Activated T-cell treated with anti-CD3 and anti-CD28 coated beads, Interleukin-2, amount 50 U/mL, for 48 hours (primary cell): Measurements from ENCODE around the gene KCNQ1.

Experiments
- DNase-seq, 2 experiments: peaks; one replicate each; pipeline ENCODE4 v3.0.0-alpha.2; 2020

Gene KCNQ1

DNA sequence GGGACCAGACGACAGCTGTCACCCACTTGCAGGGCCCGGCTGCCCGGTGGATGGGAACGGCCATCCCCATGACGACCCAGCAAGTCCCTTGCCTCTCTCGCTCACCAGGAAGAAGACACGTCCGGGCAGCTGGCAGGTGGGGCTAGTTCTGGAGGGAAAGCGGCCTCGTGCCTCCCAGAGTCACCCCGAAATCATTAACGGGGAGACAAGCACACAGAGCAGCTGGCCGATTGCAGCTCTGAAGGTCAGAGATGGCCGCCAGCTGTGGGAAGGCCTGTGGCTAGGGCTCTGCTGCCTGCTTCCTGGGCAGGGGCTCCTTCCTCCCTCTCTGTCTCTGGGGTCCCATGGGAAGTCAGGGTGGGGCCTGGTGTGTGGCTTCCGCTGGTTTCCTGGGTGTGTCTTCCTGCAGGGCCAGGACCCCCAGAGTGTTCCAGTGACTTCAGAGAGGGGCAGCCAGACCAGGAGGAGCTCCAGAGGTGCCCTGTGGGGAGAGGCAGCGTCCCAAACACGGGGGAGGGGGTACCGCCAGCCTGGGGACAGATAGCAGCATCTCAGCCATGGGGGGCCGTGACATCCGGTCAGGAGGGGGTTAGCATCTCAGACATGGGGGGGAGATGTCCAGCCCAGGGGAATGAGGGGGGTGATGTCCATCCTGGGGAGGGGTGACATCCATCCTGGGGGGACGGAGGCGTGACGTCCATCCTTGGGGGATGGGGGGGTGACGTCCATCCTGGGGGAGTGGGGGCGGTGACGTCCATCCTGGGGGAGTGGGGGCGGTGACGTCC is 114.9 kb downstream of the KCNQ1 start:
- DNase-seq = no peak

DNA sequence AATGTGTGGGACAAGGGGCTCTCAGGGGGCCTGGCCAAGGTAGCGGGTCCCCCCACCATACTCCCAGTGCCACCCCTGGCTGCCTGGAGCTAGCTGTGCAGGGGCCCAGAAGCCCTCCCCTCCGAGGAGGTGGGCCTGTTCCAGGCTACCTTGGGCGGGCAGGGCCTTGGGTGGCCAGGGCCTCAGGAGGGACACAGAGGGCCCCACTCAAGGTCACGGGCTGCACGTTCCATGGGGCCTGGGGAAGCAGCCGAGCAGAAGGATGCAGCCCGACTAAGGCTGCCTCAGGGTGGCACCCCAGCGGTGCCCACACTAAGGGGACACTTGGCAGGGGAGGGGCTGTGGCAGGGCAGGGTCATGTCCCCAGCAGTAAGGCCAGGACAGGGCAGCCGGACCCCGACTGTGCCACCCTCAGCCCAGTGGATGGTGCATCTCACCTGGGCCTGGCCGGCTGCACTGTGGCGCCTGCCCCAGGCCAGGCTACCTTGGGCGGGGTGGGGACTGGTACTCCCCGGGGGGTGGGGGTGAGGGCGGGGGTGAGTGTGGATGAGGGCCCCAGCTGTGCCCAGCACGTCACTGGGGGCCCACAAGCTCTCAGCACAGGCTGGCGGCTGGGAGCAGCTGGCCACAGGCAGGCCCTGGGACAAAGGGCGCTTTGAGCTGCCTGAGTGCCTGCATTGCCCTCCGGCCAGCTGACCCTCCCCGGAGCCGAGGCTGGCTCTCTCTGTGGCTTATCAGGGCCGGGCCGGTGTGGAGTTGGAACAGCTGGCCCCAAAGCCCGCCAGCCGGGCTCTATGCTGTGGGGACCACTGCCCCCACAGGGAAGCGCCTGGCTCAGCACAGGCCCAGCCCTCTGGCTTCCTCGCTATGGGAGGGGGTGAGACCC is 117.1 kb downstream of the KCNQ1 start:
- no peak for DNase-seq

DNA sequence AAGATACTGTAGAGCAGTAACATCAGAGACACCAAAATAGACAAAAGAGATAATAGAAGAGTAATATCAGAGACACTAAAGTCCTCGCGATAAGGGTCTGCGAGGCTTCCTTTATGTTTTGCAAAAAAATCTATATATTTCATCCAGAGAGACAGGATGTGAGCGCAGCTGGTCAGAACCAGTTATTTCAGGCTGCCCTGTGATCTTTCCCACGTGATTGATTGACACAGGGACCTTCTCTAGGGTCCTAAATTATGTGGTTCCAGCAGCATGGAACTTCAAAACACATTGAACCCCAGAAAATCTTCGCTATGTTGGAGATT is 118.0 kb downstream of the KCNQ1 start:
- DNase-seq = no peak

DNA sequence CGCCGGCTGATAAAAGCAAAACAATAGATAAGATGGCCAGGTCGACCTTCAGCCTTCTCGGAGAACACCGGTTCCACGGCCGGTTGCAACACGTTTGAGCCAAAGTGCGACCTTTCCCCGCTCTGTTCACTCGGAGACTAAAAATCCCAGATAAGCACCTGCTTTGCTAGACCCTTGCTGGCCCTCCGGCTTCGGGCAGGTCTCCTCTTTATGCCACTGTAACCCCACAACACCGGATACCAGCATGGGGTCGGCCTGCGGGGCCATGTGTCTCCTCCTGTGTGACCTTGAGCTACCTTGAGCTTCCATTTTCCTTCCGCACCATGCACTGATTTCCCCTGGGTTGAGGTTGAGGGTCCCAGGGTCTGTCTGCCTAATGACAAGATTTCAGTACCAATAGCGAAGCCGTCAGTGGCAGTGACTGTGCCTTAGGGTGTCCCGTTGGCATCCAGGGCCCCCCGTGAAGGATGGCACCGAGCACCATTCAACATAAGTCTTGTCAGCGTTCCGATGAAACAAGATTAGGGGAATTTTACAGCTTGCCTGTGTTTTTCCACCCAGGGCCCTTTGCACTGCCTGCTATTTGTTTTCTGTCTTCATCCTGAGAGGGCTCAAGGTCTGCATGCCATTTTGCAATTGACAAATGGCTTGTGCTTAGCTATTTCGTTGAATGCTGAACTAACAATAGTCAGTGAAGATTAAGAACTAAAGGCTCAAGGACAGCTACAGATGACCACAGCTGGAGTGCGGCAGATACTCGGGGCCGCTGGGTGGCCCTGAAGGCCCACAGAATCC is 118.6 kb downstream of the KCNQ1 start:
- DNase-seq = no peak

DNA sequence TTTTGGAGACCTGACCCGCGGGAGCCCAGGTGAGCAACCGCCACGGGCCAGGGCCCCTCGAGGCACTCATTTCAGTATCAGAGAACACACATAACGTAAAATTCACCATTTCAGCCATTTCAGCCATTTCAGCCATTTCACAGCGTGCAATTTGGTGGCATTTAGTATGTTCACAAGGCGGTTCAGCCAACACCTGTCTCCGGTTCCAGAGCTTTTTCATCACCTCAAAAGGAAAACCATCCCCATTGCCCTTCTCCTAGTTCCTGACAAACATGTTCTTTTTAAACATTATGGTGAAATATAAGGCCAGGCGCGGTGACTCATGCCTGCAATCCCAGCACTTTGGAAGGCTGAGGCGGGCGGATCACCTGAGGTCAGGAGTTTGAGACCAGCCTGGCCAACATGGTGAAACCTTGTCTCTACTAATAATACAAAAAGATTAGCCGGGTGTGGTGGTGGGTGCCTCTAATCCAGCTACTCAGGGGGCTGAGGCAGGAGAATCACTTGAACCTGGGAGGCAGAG is 119.3 kb downstream of the KCNQ1 start:
- DNase-seq = no peak

DNA sequence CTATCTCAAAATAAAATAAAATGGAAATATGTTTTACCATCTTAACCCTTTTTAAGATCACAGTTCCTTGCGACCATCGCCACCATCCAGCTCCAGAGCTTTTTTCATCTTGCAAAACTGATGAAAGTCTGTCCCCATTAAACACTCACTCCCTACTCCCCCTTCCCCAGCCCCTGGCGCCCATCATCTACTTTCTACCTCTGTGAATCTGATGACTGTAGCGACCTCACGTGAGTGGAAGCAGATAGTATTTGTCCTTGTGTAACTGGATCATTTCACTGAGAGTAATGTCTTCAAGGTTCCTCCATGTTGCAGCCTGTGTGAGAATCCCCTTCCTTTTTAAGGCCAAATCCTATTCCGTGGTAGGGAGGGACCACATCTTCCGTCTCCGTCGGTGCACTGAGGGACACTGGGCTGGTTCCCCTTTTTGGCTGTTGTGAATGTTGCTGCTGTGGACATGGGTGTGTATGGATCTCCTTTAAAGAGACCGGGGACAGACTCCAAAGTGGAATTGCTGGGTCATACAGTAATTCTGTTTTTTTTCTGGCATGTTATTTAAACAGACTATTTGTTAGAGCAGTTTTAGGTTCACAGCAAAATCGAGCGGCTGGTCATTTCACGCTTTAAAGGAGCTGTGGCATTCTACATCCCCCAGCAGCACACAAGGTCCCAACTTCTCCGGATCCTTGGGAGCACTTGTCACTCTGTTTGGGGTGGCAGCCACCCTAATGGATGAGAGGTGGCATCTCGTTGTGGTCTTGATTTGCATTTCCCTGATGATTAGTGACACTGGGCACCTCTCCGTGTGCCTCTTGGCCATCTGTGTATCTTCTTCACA is 120.0 kb downstream of the KCNQ1 start:
- no peak for DNase-seq

DNA sequence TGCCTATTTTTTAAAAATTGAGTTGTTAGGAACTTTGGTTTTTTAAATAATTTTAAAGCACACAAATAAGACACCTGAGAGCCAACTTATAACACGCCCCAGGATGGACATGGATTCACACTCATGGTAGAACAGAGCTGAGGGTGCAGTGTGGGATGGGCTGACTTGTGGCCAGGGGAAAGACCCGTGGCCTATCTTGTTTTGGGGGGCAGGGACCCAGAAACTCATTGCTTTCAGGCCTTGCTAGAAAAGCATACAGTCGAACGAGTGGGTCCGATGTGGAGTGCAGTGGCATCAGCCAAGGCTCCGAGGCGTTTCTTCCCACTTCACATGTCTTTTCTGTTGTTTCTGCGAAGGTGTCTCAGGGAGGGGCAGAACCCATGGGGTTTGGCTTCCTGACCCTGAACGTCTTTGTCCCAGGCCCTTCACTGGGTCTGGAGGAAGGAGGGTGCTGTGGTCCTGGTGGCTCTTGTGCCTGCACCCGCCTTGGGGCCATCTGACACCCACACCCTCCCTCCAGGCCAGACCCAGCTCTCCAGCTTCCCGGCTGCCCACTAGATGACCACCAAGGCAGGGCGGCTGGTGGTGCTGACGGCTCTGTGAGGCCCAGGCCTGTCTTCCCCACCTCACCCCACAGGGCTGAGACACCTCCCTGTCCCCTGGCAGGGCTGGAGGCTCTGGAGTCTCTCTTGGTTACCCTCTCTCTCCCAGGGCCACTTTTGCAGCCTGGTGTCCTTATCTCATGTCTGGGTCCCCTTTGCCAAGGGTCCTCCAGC is 120.8 kb downstream of the KCNQ1 start:
- DNase-seq = no peak

DNA sequence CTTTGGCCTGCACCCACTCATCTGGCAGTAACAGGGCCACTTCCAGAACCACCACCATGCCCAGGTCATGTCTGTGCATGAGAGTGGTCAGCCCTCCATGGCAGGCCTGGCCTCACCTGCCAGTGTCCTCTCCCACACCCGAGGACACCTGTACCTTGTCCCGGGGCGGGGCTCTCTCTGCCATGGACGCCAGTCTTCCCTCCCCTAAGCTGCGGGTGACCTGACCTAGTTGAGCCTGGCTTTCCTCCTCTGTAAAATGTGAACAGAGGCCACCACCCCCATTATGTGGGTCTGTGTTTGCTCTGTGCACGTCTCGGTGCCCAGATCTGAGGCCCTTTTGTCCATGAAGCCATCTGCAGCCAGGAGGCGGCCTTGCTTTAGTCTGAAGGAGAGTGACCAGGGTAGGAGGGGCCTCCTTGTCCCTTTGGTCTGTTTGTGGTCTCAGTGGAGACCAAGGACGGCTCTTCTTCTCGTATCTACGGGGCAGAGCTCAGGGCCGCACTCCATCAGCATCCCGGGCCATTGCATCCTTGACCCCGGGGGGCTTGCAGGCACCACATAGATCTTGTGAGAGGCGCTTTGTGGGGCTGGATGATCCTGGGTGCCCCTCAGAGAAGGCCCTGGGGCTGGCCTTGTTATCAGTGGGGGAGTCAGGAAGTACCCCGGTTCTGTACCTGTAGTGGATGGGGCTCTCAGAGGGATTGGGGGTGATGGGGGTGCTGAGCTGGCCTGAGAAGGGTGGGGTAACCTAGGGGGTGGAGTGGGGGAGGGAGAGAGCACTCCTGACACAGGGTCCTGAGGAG is 121.6 kb downstream of the KCNQ1 start:
- DNase-seq = no peak

DNA sequence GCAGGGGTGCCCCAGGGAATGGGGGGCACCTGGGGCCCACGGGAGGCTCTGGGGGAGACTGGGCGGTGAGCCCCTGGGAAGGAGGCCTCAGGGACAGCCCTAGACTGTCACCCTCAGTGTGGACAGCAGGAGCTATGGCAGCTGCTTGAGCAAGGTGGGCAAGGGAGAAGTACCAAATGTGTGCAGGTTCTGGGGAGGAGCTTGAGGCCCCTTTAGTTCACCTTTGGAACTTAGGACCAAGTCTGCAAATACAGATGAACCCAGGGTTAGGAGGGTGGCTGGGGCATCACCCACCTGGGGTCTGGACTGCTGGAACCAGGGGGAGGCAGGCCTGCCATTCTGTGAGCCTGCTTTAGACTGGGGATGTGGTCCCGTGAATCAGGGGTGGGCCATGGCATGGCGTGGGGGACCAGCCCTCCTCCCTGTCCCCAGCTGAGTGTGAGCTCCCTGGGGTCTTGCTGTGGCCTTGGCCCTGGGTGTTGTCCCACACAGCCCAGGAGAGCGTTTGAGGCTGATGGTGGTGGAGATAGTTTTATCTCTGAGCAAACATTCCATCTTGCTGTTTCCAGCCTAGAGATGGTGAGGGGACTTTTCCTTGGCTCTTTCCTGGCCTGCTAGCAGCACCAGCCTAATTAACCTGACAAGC is 122.3 kb downstream of the KCNQ1 start:
- no peak for DNase-seq

DNA sequence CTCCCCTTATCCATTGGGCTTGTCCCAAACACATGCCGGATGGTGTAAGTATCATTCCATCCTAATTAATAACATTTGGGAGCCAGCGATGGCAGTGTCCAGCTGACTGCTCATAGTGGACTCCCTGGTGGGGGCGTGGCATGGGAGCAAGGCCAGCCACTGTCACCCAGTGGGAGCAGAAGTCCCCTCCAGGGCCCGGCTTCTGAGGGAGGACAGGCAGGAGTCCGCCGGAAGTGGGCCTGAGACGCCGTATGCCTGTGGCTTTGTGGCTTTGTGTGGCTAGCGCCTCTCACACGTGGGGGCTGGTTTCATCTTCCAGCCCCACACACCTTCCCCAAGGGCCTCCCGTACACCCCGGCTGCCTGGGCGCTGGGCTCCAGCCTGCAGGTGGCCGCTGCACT is 124.5 kb downstream of the KCNQ1 start:
- DNase-seq = no peak

DNA sequence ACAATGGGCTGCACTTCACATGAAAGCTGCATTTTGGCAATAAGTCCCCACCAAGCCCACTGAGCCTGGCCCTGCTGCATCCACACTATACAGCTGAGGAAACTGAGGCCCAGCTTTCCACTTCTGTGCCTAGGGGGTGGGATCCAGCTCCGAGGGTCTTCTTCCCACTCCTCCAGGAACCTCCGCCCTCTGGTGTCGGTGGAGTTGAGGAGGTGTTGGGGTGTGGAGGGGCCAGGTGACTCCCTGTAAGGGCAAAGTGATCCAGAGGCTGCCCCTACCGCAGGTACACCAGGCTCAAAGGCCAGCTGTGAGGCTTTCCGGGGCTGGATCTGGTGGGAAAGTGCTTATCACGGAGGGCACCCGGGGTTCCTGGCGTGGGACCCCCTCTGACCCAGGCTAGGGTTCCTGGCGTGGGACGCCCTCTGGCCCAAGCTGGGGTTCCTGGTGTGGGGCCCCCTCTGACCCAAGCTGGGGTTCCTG is 125.0 kb downstream of the KCNQ1 start:
- no peak for DNase-seq

DNA sequence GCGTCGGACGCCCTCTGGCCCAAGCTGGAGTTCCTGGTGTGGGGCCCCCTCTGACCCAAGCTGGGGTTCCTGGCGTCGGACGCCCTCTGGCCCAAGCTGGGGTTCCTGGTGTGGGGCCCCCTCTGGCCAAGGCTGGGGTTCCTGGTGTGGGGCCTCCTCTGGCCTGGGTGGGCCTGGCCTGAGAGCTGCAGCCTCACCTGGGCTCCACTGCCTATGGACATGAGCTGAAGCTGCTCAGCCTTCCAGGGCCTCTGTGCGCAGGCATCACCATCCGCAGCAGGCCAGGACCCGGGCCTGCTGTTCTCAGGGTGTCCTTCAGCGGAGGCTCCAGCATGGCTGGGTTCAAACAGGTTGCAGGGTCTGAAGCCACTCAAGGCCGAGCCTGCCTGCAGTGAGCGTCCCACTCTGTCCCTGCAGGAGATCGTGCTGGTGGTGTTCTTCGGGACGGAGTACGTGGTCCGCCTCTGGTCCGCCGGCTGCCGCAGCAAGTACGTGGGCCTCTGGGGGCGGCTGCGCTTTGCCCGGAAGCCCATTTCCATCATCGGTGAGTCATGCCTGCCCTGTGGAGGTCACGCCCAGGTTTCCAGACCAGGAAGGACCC is 125.5 kb downstream of the KCNQ1 start:
- DNase-seq = no peak

DNA sequence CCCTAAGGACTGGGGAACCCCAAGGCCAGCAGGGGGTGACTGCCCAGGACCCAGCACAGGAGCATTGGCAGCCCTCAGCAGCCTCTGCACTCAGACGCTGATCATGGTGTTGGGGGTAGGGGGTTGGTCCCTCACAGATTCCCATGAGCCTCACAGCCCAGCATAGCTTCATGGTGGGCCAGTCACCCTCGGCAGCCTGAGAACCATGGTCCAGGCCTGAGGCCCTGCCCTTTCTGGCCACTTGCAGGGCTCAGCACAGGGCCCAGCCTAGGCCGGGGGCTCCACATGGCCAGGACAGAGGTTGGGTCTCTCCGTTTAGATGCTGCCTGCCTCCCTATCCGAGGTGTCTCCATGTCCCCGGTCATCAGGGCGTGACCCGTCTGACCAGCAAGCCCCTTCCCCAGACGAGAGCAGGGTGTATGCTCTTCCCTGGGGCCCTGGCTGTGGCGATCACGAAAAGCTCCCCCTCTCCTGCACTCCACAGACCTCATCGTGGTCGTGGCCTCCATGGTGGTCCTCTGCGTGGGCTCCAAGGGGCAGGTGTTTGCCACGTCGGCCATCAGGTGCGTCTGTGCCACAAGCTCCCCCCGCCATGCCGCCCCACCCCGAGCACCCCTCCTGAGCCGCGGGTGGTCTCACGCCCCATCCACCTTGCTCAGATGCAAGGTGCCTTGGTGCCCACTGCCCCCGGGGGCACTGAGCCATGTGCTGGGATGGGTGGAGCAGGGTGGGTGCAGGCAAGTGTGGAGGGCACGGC is 126.2 kb downstream of the KCNQ1 start:
- no peak for DNase-seq

DNA sequence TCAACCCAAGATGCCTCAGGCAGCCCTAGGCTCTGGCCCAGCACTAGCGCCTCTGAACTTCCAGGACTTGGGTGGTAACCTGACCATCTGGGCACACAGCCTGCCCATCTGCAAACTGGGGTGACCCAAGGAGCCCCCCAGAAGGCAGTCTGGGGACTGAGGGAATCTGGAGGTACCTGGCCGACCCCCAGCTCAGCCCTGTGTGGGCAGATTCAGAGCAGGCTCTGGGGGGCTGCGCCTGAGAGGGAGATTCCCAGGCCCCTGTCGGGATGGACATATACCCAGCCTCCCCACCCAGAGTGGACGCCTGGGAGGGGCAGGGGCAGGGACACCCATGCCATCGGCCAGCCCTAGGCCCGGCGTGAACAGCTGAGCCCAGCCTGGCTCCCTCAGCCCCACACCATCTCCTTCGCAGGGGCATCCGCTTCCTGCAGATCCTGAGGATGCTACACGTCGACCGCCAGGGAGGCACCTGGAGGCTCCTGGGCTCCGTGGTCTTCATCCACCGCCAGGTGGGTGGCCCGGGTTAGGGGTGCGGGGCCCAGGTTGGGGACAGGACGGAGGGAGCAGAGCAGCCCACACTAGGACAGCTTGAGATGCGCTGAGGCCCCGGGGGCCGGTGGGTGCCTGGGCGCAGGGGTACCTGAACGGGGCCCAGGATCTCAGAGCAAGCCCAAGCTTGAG is 126.9 kb downstream of the KCNQ1 start:
- no peak for DNase-seq

DNA sequence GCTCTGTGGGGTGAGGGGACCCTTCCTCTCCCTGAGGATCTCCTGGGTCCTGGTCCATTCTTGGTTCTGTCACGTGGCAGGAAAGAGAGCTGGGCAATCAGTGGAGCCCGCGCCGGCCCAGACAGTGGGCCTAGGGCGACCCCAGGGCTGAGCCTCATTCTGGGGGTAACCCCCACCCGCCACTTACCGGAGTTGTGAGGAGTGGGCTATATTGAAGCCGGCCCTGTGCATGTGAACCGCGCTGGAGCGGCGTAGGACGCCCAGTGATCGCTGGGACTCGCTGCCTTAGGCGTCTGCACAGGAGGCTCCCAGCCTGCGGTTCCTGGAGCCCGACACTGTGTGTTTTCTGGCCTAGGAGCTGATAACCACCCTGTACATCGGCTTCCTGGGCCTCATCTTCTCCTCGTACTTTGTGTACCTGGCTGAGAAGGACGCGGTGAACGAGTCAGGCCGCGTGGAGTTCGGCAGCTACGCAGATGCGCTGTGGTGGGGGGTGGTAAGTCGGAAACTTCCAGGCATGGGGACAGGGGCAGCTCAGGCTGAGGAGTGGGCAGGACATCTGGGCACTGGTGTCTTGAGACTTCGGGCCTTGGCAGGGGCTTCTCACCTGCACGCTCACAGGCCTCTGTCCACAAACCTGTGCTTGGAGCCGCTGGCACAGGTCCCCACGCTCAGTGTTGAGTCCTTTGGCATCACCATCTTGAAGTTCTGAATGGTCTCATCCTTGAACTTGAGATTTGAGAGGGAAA is 127.9 kb downstream of the KCNQ1 start:
- no peak for DNase-seq

DNA sequence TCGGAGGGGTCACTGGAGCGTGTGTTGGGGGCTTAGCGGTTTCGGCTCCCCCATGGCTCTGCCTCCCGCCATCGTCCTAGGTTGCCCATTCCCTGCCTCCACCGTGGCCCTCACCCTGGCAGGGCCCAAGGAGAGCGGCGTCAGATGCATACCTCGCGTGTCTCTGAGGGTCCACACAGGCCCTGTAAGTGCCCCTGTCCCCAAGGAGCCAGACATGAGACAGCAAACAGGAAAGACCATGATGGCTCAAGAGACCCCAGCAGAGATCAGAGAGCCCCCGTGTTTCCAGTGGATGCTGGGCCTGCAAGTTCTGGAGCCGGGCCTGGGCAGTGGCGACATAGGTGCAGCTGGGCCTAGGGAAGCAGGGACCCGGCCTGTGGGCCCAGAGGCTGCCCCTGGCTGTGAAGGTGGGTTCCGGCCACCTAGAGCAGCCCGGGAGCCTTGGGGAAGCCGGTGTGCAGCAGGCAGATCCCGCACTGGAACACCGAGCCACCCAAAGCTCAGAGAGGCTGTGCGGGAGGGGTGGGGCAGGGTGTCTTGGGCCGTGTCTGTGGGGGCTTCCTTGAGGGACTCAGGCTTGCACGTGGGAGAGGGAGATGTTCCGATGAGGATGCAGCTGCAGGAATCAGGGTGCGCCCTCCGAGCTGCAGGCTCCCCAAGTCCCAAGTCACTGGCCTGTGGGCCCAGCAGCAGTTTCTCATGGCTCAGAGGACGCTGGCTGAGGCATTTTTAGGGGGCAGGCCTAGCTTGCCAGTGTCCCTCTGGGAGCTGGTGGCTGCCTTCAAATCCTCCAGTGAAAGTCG is 128.6 kb downstream of the KCNQ1 start:
- no peak for DNase-seq
